GM19452 (cell line): Measurements from ENCODE around the gene EXOSC3.
"Not testable (repeated sequence)": the region's sequence is repeated elsewhere in the genome, so short reads cannot be mapped to it uniquely, and the experiment has no call there.

Experiments
- ATAC-seq: cut with Tn5 transposase; IDR thresholded peaks from one replicate; pipeline ENCODE4 v1.9.1; 2021; ENCODE audit not compliant: unreplicated experiment

Gene EXOSC3

GRCh38 chr9:37784616-37785483, at the start of gene EXOSC3:
TSS of gene EXOSC3 (minus strand) at chr9:37785064. CDS start at chr9:37785044, 20 bp downstream.
- ATAC-seq, result peak; percentile 95

GRCh38 chr9:37827483-37828165, 42.8 kb upstream of the EXOSC3 start:
- no peak for ATAC-seq

- not testable (repeated sequence) for ATAC-seq
These were observed 40.3 kb upstream of the EXOSC3 start for GRCh38 chr9:37825174-37825573.

- ATAC-seq, result no peak
These were observed 35.3 kb upstream of the EXOSC3 start for GRCh38 chr9:37820142-37820541.

- no peak for ATAC-seq
These were observed 34.0 kb upstream of the EXOSC3 start for GRCh38 chr9:37818849-37819248.

GRCh38 chr9:37812773-37813379, 28.0 kb upstream of the EXOSC3 start:
- ATAC-seq, result no peak

- ATAC-seq, result no peak
These were observed 27.1 kb upstream of the EXOSC3 start for GRCh38 chr9:37811906-37812476.

- ATAC-seq, result not testable (repeated sequence)
These were observed 24.8 kb upstream of the EXOSC3 start for GRCh38 chr9:37809676-37810075.

GRCh38 chr9:37806271-37806670, 21.4 kb upstream of the EXOSC3 start:
- ATAC-seq, result no peak

- no peak for ATAC-seq
These were observed 17.3 kb upstream of the EXOSC3 start for GRCh38 chr9:37801959-37802711.

- peak; percentile 40 for ATAC-seq
These were observed 16.5 kb upstream of the EXOSC3 start for GRCh38 chr9:37801287-37801850.

GRCh38 chr9:37800631-37801286, 15.9 kb upstream of the EXOSC3 start, which contains the start of gene DCAF10:
TSS of gene DCAF10 (plus strand) at chr9:37800797. CDS start at chr9:37800867, 70 bp downstream.
- peak; percentile 71 for ATAC-seq

- no peak for ATAC-seq
These were observed 13.8 kb upstream of the EXOSC3 start for GRCh38 chr9:37798677-37799076.

- no peak for ATAC-seq
These were observed 11.4 kb upstream of the EXOSC3 start for GRCh38 chr9:37796232-37796631.

GRCh38 chr9:37792122-37792521, 7.3 kb upstream of the EXOSC3 start:
- no peak for ATAC-seq

- ATAC-seq, result no peak
These were observed 5.2 kb upstream of the EXOSC3 start for GRCh38 chr9:37790096-37790495.

- ATAC-seq, result no peak
These were observed 3.5 kb upstream of the EXOSC3 start for GRCh38 chr9:37788332-37788731.

- no peak for ATAC-seq
These were observed 2.2 kb upstream of the EXOSC3 start for GRCh38 chr9:37787059-37787458.

- no peak for ATAC-seq
These were observed 611 bp downstream of the EXOSC3 start for GRCh38 chr9:37784291-37784615.

- no peak for ATAC-seq
These were observed 6.3 kb downstream of the EXOSC3 start for GRCh38 chr9:37778534-37778933.
